Measurements from ENCODE around the gene MRI1. TPM values are rescaled to one million over a fixed set of nuclear protein-coding genes. Genes with fewer than 3 reads are reported as not detected.

Gene MRI1
- polyA plus RNA-seq, 1 donor (not counting 4 experiments of a cell fraction or from before 2014, with no cell fraction given), result 22.8 TPM

DNA sequence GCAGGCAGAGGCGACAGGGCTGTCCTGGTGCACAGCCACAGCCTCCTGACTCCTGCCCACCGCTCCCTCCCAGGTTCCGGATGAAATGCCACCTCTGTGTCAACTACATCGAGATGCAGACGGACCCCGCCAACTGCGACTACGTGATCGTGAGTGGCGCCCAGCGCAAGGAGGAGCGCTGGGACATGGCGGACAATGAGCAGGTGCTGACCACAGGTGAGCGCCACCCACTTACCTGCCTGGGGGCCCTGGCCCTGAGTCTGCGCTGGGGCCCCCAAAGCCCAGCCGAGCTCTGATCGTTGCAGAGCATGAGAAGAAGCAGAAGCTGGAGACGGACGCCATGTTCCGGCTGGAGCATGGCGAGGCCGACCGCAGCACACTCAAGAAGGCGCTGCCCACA, 5.5 kb upstream of the MRI1 start:
- Histone ChIP-seq H2AFZ (ENCODE audit: control insufficient read depth, low read length) (no peak overlapping the region), H3K9ac (ENCODE audit: control insufficient read depth, extremely low read depth, insufficient read depth, low read length) (no peak overlapping the region), H3K79me2 (ENCODE audit: control insufficient read depth, insufficient read depth, low read length) (peaks cover 7% of the 10 kb centered on the region), H3K4me1 (ENCODE audit: control insufficient read depth, extremely low read depth, insufficient read depth, low read length) (no peaks in the 10 kb centered on the region), H3K27ac (ENCODE audit: control insufficient read depth, insufficient read depth, low read length) (no peak overlapping the region), H4K20me1 (ENCODE audit: control insufficient read depth, extremely low read depth, insufficient read depth, low read length) (no peaks in the 10 kb centered on the region), H3K9me1 (ENCODE audit: control insufficient read depth, extremely low read depth, insufficient read depth, low read length) (no peaks in the 10 kb centered on the region), H3K27me3 (ENCODE audit: control insufficient read depth, extremely low read depth, insufficient read depth, low read length) (no peaks in the 10 kb centered on the region), H3K4me2 (ENCODE audit: control insufficient read depth, extremely low read depth, insufficient read depth, low read depth, low read length) (no peak overlapping the region), H3K9me3 (ENCODE audit: control insufficient read depth, low read depth, low read length) (no peaks in the 10 kb centered on the region), H3K4me3 (ENCODE audit: control insufficient read depth in 2 of 3, extremely low read depth in 1 of 3, insufficient read depth in 2 of 3, low read depth in 1 of 3, low read length in 3 of 3) (no peak overlapping the region), H3K36me3 (ENCODE audit: control insufficient read depth in 2 of 2, extremely low read depth in 1 of 2, insufficient read depth in 2 of 2, low read length in 2 of 2) (peaks cover 28 to 33% of the 10 kb centered on the region in 2 experiments)
- DNase-seq (ENCODE audit: low read depth, low spot score) (no peak), FAIRE-seq (no peak)
- dilution Hi-C loops (cut with MboI; ENCODE audit: extremely low pct_ligation_motif_present, low sequenced_read_pairs), result no loop called here
- TF ChIP-seq EZH2 (IDR thresholded peaks at IDR 0.05; ENCODE audit: low read length), result no peak
- TF ChIP-seq, protein P1, sequence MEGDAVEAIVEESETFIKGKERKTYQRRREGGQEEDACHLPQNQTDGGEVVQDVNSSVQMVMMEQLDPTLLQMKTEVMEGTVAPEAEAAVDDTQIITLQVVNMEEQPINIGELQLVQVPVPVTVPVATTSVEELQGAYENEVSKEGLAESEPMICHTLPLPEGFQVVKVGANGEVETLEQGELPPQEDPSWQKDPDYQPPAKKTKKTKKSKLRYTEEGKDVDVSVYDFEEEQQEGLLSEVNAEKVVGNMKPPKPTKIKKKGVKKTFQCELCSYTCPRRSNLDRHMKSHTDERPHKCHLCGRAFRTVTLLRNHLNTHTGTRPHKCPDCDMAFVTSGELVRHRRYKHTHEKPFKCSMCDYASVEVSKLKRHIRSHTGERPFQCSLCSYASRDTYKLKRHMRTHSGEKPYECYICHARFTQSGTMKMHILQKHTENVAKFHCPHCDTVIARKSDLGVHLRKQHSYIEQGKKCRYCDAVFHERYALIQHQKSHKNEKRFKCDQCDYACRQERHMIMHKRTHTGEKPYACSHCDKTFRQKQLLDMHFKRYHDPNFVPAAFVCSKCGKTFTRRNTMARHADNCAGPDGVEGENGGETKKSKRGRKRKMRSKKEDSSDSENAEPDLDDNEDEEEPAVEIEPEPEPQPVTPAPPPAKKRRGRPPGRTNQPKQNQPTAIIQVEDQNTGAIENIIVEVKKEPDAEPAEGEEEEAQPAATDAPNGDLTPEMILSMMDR (optimal IDR thresholded peaks at IDR 0.05 in 1 of 3, IDR thresholded peaks at IDR 0.05 in 1 of 3, conservative IDR thresholded peaks at IDR 0.05 in 1 of 3; ENCODE audit: extremely low read depth in 1 of 3, insufficient read depth in 2 of 3, low read length in 3 of 3), result no peak

DNA sequence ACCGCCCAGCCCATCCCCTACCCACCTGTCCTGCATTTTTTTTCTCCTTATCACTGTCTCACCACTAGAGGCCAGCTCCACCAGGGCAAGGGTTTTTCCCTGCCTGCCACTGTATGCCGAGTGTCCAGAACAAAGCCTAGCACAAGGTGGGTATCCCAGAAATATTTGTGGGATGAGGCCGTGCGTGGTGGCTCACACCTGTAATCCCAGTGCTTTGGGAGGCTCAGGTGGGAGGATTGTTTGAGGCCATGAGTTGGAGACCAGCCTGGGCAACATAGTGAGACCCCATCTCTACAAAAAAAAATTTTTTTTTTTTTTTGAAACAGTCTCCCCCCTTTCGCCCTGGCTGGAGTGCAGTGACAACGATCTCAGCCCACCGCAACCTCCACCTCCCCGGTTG, 2.9 kb upstream of the MRI1 start:
- Histone ChIP-seq H3K36me3 (ENCODE audit: control insufficient read depth in 2 of 2, extremely low read depth in 1 of 2, insufficient read depth in 2 of 2, low read length in 2 of 2) (peaks cover 13 to 20% of the 10 kb centered on the region in 2 experiments), H3K4me3 (ENCODE audit: control insufficient read depth in 2 of 3, extremely low read depth in 1 of 3, insufficient read depth in 2 of 3, low read depth in 1 of 3, low read length in 3 of 3) (no peak overlapping the region), H2AFZ (ENCODE audit: control insufficient read depth, low read length) (no peak overlapping the region), H4K20me1 (ENCODE audit: control insufficient read depth, extremely low read depth, insufficient read depth, low read length) (no peaks in the 10 kb centered on the region), H3K27ac (ENCODE audit: control insufficient read depth, insufficient read depth, low read length) (no peak overlapping the region), H3K4me1 (ENCODE audit: control insufficient read depth, extremely low read depth, insufficient read depth, low read length) (peaks cover 4% of the 10 kb centered on the region), H3K27me3 (ENCODE audit: control insufficient read depth, extremely low read depth, insufficient read depth, low read length) (no peaks in the 10 kb centered on the region), H3K79me2 (ENCODE audit: control insufficient read depth, insufficient read depth, low read length) (peaks cover 25% of the 10 kb centered on the region), H3K4me2 (ENCODE audit: control insufficient read depth, extremely low read depth, insufficient read depth, low read depth, low read length) (no peak overlapping the region), H3K9me1 (ENCODE audit: control insufficient read depth, extremely low read depth, insufficient read depth, low read length) (no peaks in the 10 kb centered on the region), H3K9me3 (ENCODE audit: control insufficient read depth, low read depth, low read length) (no peaks in the 10 kb centered on the region), H3K9ac (ENCODE audit: control insufficient read depth, extremely low read depth, insufficient read depth, low read length) (no peak overlapping the region)
- TF ChIP-seq, protein P1 (optimal IDR thresholded peaks at IDR 0.05 in 1 of 3, IDR thresholded peaks at IDR 0.05 in 1 of 3, conservative IDR thresholded peaks at IDR 0.05 in 1 of 3; ENCODE audit: extremely low read depth in 1 of 3, insufficient read depth in 2 of 3, low read length in 3 of 3), result no peak
- TF ChIP-seq EZH2 (IDR thresholded peaks at IDR 0.05; ENCODE audit: low read length), result no peak
- FAIRE-seq (no peak), DNase-seq (ENCODE audit: low read depth, low spot score) (no peak)
- dilution Hi-C loops (cut with MboI; ENCODE audit: extremely low pct_ligation_motif_present, low sequenced_read_pairs), result no loop called here

Measured in keratinocyte (primary cell).